Measurements from ENCODE around the gene PTPRN2. TPM values are rescaled to one million over a fixed set of nuclear protein-coding genes. Genes with fewer than 3 reads are reported as not detected.

PTPRN2 gene
- total and polyA plus RNA-seq, 2 of the 8 experiments (the other 6 are each of a cell fraction or from before 2014, with no cell fraction given): 2.6 to 4.5 TPM

- TF ChIP-seq, protein P1, sequence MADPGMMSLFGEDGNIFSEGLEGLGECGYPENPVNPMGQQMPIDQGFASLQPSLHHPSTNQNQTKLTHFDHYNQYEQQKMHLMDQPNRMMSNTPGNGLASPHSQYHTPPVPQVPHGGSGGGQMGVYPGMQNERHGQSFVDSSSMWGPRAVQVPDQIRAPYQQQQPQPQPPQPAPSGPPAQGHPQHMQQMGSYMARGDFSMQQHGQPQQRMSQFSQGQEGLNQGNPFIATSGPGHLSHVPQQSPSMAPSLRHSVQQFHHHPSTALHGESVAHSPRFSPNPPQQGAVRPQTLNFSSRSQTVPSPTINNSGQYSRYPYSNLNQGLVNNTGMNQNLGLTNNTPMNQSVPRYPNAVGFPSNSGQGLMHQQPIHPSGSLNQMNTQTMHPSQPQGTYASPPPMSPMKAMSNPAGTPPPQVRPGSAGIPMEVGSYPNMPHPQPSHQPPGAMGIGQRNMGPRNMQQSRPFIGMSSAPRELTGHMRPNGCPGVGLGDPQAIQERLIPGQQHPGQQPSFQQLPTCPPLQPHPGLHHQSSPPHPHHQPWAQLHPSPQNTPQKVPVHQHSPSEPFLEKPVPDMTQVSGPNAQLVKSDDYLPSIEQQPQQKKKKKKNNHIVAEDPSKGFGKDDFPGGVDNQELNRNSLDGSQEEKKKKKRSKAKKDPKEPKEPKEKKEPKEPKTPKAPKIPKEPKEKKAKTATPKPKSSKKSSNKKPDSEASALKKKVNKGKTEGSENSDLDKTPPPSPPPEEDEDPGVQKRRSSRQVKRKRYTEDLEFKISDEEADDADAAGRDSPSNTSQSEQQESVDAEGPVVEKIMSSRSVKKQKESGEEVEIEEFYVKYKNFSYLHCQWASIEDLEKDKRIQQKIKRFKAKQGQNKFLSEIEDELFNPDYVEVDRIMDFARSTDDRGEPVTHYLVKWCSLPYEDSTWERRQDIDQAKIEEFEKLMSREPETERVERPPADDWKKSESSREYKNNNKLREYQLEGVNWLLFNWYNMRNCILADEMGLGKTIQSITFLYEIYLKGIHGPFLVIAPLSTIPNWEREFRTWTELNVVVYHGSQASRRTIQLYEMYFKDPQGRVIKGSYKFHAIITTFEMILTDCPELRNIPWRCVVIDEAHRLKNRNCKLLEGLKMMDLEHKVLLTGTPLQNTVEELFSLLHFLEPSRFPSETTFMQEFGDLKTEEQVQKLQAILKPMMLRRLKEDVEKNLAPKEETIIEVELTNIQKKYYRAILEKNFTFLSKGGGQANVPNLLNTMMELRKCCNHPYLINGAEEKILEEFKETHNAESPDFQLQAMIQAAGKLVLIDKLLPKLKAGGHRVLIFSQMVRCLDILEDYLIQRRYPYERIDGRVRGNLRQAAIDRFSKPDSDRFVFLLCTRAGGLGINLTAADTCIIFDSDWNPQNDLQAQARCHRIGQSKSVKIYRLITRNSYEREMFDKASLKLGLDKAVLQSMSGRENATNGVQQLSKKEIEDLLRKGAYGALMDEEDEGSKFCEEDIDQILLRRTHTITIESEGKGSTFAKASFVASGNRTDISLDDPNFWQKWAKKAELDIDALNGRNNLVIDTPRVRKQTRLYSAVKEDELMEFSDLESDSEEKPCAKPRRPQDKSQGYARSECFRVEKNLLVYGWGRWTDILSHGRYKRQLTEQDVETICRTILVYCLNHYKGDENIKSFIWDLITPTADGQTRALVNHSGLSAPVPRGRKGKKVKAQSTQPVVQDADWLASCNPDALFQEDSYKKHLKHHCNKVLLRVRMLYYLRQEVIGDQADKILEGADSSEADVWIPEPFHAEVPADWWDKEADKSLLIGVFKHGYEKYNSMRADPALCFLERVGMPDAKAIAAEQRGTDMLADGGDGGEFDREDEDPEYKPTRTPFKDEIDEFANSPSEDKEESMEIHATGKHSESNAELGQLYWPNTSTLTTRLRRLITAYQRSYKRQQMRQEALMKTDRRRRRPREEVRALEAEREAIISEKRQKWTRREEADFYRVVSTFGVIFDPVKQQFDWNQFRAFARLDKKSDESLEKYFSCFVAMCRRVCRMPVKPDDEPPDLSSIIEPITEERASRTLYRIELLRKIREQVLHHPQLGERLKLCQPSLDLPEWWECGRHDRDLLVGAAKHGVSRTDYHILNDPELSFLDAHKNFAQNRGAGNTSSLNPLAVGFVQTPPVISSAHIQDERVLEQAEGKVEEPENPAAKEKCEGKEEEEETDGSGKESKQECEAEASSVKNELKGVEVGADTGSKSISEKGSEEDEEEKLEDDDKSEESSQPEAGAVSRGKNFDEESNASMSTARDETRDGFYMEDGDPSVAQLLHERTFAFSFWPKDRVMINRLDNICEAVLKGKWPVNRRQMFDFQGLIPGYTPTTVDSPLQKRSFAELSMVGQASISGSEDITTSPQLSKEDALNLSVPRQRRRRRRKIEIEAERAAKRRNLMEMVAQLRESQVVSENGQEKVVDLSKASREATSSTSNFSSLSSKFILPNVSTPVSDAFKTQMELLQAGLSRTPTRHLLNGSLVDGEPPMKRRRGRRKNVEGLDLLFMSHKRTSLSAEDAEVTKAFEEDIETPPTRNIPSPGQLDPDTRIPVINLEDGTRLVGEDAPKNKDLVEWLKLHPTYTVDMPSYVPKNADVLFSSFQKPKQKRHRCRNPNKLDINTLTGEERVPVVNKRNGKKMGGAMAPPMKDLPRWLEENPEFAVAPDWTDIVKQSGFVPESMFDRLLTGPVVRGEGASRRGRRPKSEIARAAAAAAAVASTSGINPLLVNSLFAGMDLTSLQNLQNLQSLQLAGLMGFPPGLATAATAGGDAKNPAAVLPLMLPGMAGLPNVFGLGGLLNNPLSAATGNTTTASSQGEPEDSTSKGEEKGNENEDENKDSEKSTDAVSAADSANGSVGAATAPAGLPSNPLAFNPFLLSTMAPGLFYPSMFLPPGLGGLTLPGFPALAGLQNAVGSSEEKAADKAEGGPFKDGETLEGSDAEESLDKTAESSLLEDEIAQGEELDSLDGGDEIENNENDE (IDR thresholded peaks at IDR 0.05; ENCODE audit: insufficient replicate concordance, low read length): no peak
- TF ChIP-seq CHD2 (IDR thresholded peaks at IDR 0.05; ENCODE audit: low read length) (no peak), RNF2 (IDR thresholded peaks at IDR 0.05; ENCODE audit: borderline replicate concordance, low read depth, low read length, missing control alignments, poor library complexity, severe bottlenecking) (no peak)
Observed at GRCh38 chr7:157793973-157794745, 793.5 kb downstream of the PTPRN2 start (continued).

Data from H1 (cell line).